ENCODE measurements around the gene KCNG1. TPM values are rescaled to one million over a fixed set of nuclear protein-coding genes. Genes with fewer than 3 reads are reported as not detected.

The KCNG1 gene
- total RNA-seq, 1 donor from 2014 or later, result 3.6 TPM

GRCh38 chr20:50993876-50994275 lies 29.0 kb downstream of the KCNG1 start:
- no peaks in the 10 kb centered on the region for H3K4me1 Mint-ChIP-seq (ENCODE audit: low read depth, unreplicated experiment)
- H3K36me3 Mint-ChIP-seq (ENCODE audit: unreplicated experiment), result no peaks in the 10 kb centered on the region
- TF ChIP-seq, protein P1, sequence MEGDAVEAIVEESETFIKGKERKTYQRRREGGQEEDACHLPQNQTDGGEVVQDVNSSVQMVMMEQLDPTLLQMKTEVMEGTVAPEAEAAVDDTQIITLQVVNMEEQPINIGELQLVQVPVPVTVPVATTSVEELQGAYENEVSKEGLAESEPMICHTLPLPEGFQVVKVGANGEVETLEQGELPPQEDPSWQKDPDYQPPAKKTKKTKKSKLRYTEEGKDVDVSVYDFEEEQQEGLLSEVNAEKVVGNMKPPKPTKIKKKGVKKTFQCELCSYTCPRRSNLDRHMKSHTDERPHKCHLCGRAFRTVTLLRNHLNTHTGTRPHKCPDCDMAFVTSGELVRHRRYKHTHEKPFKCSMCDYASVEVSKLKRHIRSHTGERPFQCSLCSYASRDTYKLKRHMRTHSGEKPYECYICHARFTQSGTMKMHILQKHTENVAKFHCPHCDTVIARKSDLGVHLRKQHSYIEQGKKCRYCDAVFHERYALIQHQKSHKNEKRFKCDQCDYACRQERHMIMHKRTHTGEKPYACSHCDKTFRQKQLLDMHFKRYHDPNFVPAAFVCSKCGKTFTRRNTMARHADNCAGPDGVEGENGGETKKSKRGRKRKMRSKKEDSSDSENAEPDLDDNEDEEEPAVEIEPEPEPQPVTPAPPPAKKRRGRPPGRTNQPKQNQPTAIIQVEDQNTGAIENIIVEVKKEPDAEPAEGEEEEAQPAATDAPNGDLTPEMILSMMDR (IDR thresholded peaks at IDR 0.05; ENCODE audit: partially characterized antibody, unreplicated experiment), result no peak
- H3K4me3 Mint-ChIP-seq (ENCODE audit: unreplicated experiment), result no peak overlapping the region
- no peak for DNase-seq
- no peak overlapping the region for H3K27ac Mint-ChIP-seq (ENCODE audit: unreplicated experiment)
- peaks cover 3% of the 10 kb centered on the region for H3K27me3 Mint-ChIP-seq (ENCODE audit: unreplicated experiment)
- peaks cover 3% of the 10 kb centered on the region for H3K9me3 Mint-ChIP-seq (ENCODE audit: unreplicated experiment)

DNA sequence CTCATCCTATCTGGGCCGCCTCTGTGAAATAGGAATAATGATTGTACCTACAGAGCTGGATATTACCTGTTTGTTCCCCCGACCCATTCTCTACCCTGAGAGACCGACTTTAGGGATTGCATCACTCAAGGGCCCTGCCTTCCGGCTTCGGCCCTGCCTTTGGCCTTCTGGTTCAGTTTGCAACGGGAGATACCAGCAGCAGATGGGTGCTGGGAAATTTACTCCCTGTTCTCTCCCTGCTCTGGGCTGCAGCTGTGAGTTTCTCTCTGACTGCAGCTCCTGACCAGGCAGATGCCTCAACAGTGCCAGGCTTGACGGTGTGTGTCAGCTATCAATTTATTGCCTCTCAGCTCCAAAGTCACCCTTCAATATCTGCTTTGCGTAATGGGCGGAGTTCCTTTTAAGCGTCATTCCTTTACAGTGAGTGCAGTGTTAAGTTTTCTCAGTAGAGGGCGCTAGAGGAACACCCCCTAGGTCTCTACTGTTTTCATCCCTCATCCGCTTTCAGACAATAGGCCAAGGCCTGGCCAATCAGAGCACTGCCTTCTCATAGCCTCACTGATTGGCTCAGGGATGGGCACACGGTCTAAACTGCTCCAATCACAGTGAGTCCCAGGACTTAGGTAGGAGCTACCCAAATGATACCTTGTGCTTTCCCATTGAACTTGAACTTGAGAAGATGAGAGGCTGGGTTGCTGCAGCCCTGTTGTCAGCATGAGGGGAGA lies 30.0 kb downstream of the KCNG1 start:
- peak; percentile 57 for DNase-seq
- H3K9me3 Mint-ChIP-seq (ENCODE audit: unreplicated experiment), result no peaks in the 10 kb centered on the region
- H3K27ac Mint-ChIP-seq (ENCODE audit: unreplicated experiment), result no peak overlapping the region
- no peaks in the 10 kb centered on the region for H3K27me3 Mint-ChIP-seq (ENCODE audit: unreplicated experiment)
- H3K36me3 Mint-ChIP-seq (ENCODE audit: unreplicated experiment), result no peaks in the 10 kb centered on the region
- no peak overlapping the region for H3K4me3 Mint-ChIP-seq (ENCODE audit: unreplicated experiment)
- H3K4me1 Mint-ChIP-seq (ENCODE audit: low read depth, unreplicated experiment), result no peaks in the 10 kb centered on the region
- TF ChIP-seq, protein P1 (IDR thresholded peaks at IDR 0.05; ENCODE audit: partially characterized antibody, unreplicated experiment), result peak; percentile 90

- TF ChIP-seq, protein P1 (IDR thresholded peaks at IDR 0.05; ENCODE audit: partially characterized antibody, unreplicated experiment), result no peak
- Mint-ChIP-seq H3K36me3 (ENCODE audit: unreplicated experiment) (no peaks in the 10 kb centered on the region), H3K9me3 (ENCODE audit: unreplicated experiment) (no peaks in the 10 kb centered on the region), H3K27ac (ENCODE audit: unreplicated experiment) (no peak overlapping the region), H3K4me3 (ENCODE audit: unreplicated experiment) (no peak overlapping the region), H3K27me3 (ENCODE audit: unreplicated experiment) (no peaks in the 10 kb centered on the region), H3K4me1 (ENCODE audit: low read depth, unreplicated experiment) (no peaks in the 10 kb centered on the region)
- DNase-seq, result no peak
Measured at GRCh38 chr20:50992336-50992732, 30.6 kb downstream of the KCNG1 start.

DNA sequence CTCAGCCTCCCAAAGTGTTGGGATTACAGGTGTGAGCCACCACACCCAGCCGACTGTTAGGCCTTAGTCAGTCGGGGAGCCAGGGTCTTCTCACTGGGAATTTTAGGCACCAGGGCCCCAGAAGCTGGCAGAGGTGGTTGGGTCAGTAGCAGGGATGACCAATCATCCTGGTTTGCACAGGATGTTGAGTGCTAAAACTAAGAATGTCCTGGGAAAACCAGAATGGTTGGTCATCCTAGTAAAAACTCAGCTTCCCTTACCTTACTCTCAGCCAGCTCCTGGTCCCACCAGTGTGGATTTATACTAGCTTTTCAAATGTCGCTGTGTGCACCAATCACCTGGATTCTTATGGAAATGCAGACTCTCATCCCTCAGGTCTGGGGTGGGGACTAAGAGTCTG lies 31.8 kb downstream of the KCNG1 start:
- DNase-seq, result no peak
- Mint-ChIP-seq H3K9me3 (ENCODE audit: unreplicated experiment) (no peaks in the 10 kb centered on the region), H3K4me3 (ENCODE audit: unreplicated experiment) (no peak overlapping the region), H3K36me3 (ENCODE audit: unreplicated experiment) (no peaks in the 10 kb centered on the region), H3K27ac (ENCODE audit: unreplicated experiment) (no peak overlapping the region), H3K4me1 (ENCODE audit: low read depth, unreplicated experiment) (no peaks in the 10 kb centered on the region), H3K27me3 (ENCODE audit: unreplicated experiment) (no peaks in the 10 kb centered on the region)
- TF ChIP-seq, protein P1 (IDR thresholded peaks at IDR 0.05; ENCODE audit: partially characterized antibody, unreplicated experiment), result no peak

DNA sequence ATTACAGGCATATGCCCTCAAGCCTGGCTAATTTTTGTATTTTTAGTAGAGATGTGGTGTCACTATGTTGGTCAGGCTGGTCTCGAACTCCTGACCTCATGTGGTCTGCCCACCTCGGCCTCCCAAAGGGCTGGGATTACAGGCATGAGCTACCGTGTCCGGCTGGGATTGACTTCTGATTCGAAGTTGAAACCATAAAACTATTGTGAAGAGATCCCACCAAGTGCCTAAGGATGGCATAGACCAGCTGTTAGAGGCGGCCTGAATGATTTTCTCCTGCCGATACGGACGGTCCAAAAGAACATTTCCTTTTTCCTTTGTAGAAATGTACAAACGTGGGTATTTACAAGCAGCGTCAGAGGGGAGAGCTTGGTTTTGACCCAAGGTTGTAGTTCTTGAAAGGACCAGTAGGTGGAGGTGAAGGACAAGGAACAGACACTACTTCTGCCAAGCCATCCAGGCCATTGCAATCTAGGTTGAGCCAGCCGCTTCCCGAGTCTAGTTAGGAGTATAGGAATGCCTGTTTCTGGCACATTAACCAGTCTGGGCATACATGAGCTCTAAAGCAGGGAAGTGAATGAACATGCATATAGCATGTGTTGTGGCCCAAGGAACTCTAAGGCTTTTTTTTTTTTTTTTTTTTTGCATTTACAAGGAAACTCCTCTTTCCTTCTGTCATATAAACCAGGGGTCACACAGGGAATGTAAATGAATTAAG lies 35.3 kb downstream of the KCNG1 start:
- Mint-ChIP-seq H3K36me3 (ENCODE audit: unreplicated experiment) (no peaks in the 10 kb centered on the region), H3K27ac (ENCODE audit: unreplicated experiment) (no peak overlapping the region), H3K27me3 (ENCODE audit: unreplicated experiment) (no peaks in the 10 kb centered on the region), H3K4me1 (ENCODE audit: low read depth, unreplicated experiment) (no peaks in the 10 kb centered on the region), H3K9me3 (ENCODE audit: unreplicated experiment) (no peaks in the 10 kb centered on the region), H3K4me3 (ENCODE audit: unreplicated experiment) (no peak overlapping the region)
- peak; percentile 56 for DNase-seq
- TF ChIP-seq, protein P1 (IDR thresholded peaks at IDR 0.05; ENCODE audit: partially characterized antibody, unreplicated experiment), result peak; percentile 92

Measured in glutamatergic neuron (in vitro differentiated cells).